Heart left ventricle (tissue), 16 donors: Measurements from ENCODE around the gene DLGAP4. TPM values are rescaled to one million over a fixed set of nuclear protein-coding genes. Genes with fewer than 3 reads are reported as not detected.
"Not testable (repeated sequence)": the region's sequence is repeated elsewhere in the genome, so short reads cannot be mapped to it uniquely, and the experiment has no call there.

Source experiments
- ATAC-seq, 4 donors: fragments of 200-7000 bp; cut with Tn5 transposase; one replicate each; pipeline ENCODE4 v1.9.1; 2020 to 2022; ENCODE audit warnings: moderate library complexity in 4 of 4, mild to moderate bottlenecking in 3 of 4, moderate number of reproducible peaks in 1 of 4
- DNase-seq, 5 donors: peaks; one replicate each; pipeline ENCODE4 v3.0.0-alpha.2; 2020
- H3K27ac ChIP-seq, 12 donors: fragments of 200-600 bp; sonication (generic) in 4 of 12; one replicate each; pipeline versions ENCODE4 v1.5.0 to v1.8.0; 2016 to 2022; ENCODE audit warnings: mild to moderate bottlenecking in 2 of 12
- H3K27me3 ChIP-seq, 9 donors: fragments of 200-600 bp; sonication (generic) in 2 of 9; one replicate each; pipeline versions ENCODE4 v1.5.1 to v1.8.0; 2016 to 2022; ENCODE audit warnings: mild to moderate bottlenecking in 3 of 9
- H3K36me3 ChIP-seq, 9 donors: fragments of 200-600 bp; sonication (generic) in 2 of 9; one replicate each; pipeline versions ENCODE4 v1.5.0 to v1.8.0; 2018 to 2022; ENCODE audit warnings: mild to moderate bottlenecking in 2 of 9
- H3K4me1 ChIP-seq, 12 donors: fragments of 200-600 bp; sonication (generic) in 4 of 12; one replicate each; pipeline versions ENCODE4 v1.5.0 to v1.8.0; 2016 to 2022; ENCODE audit warnings: mild to moderate bottlenecking in 3 of 12
- H3K4me3 ChIP-seq, 12 donors: fragments of 200-600 bp; sonication (generic) in 4 of 12; one replicate each; pipeline versions ENCODE4 v1.5.0 to v1.8.0; 2017 to 2022; ENCODE audit warnings: mild to moderate bottlenecking in 9 of 12, moderate library complexity in 4 of 12
- H3K9me3 ChIP-seq, 12 donors: fragments of 200-600 bp; sonication (generic) in 4 of 12; one replicate each; pipeline versions ENCODE4 v1.5.0 to v1.8.0; 2016 to 2022; ENCODE audit warnings: mild to moderate bottlenecking in 1 of 12
- CTCF ChIP-seq, 12 donors: fragments of 200-600 bp; sonication (generic) in 4 of 12; IDR thresholded peaks; one replicate each; pipeline versions ENCODE4 v1.5.0 to v1.8.0; 2018 to 2022; ENCODE audit warnings: antibody characterized with exemption in 12 of 12, mild to moderate bottlenecking in 5 of 12
- POLR2A ChIP-seq, 2 donors: fragments of 450-650 bp; IDR thresholded peaks; one replicate each; pipeline ENCODE4 v1.6.1; 2017; ENCODE audit warnings: antibody characterized with exemption in 2 of 2, mild to moderate bottlenecking in 2 of 2, moderate library complexity in 2 of 2
- WGBS, 4 donors: extraction: QIAGEN DNeasy Blood & Tissue Kit in 2 of 4; methylation state at CpG; one replicate each; pipeline versions ENCODE4 v1.1.5 to v1.1.7; 2013 to 2018; 5-methylcytosine and 5-hydroxymethylcytosine counted together
- intact Hi-C, 10 donors: fragments of 100-400 bp; cut with DNase I; formaldehyde crosslinking; loops; one replicate each; pipeline versions ENCODE4 v1.11.1 to v1.14.2; 2022
- polyA plus RNA-seq, 2 donors: library from polyadenylated mRNA; stranded (reverse); fragments of 200-250 nt; gene quantifications; one replicate each; pipeline ENCODE4 v1.2.3, GENCODE V29; 2013
- total RNA-seq, 9 donors: library from RNA; depleted of rRNA in 2 of 9; stranded (reverse); fragments of >200 nt in 2 of 9; fragmentation: NEBNext Ultra II Directional in 3 of 9; extraction: Animal tissue kit (Norgen Biotek cat#: 25700) in 3 of 9; gene quantifications; one replicate each; pipeline versions ENCODE4 v1.1.0 to v1.2.4, GENCODE V29; 2016 to 2023
- donor health status: ischemic (EF 13 %, LVEDD 7.1; RV severe dilation, severe dysfunction).
- donor health status: healthy with polysubstance abuse.
- donor health status: DM: no; HTN: yes; CAD: no.
- donor health status: DM: no; HTN: no; CAD: no.
- donor health status: ischemic (EF 25% LVEDD 6.9; RV normal size, moderate dysfunction).
- donor health status: ischemic (EF 25% LVEDD 5.7; RV mildly dilated, moderate dysfunction).
- donor health status: healthy.
- donor health status: DM: yes; HTN: yes; CAD: no.
- donor health status: ischemic (EF 35%, LVEDD 5.7; RV mildly dilated, moderate dysfunction).
- donor health status: nonischemic (EF 11% LVEDD 7.7; RV severe dilation, severe dysfunction).
- donor health status: DM: yes; HTN: yes; CAD: no.
- donor health status: PGD.
- donor health status: ischemic (EF 29% LVEDD 5.4; RV normal size, mild dysfunction).
- donor health status: nonischemic (EF 23%, LVEDD 6.1; RV moderate dilation, normal function).

The DLGAP4 gene
- total and polyA plus RNA-seq, 11 donors: 25.6 to 76.7 (median 55.1) TPM

DNA sequence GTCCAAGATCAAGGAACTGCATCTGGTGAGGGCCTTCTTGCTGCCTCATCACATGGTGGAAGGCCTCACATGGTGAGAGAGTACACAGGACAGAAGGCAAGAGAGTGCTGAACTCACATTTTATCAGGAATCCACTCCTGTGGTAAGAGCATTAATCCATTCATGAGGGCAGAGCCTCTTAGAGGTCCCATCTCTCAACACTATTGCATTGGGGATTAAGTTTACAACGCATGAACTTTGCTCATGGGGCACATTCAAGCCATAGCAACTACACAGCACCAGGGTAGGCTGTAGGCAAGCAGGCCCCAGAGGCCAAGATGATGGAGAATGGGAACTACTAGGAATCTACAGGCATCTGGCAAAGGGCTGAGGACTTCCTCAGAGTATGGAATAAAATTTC is 257.2 kb downstream of the DLGAP4 start:
- Histone ChIP-seq H3K4me1 (no peaks in the 10 kb centered on the region), H3K27me3 (no peaks in the 10 kb centered on the region), H3K27ac (no peak overlapping the region), H3K9me3 (peaks cover 0 to 12% (median 5%) of the 10 kb centered on the region in 12 donors), H3K4me3 (no peak overlapping the region), H3K36me3 (no peaks in the 10 kb centered on the region)
- ATAC-seq: no peak
- intact Hi-C loops: no loop called here
- no peak for DNase-seq
- 90 to 94% (median 92%) methylated on average over 1 of the region's 1 CpG for WGBS, 4 donors
- no peak for TF ChIP-seq CTCF (IDR thresholded peaks at IDR 0.05)
- TF ChIP-seq POLR2A (IDR thresholded peaks at IDR 0.05): no peak

- H3K4me1 ChIP-seq, intact Hi-C loops, H3K27ac ChIP-seq, H3K36me3 ChIP-seq, H3K27me3 ChIP-seq, ATAC-seq, H3K4me3 ChIP-seq, DNase-seq: not testable (repeated sequence)
- H3K9me3 ChIP-seq: peaks cover 0 to 12% (median 5%) of the 10 kb centered on the region in 12 donors
- WGBS, 4 donors: 94 to 95% (median 95%) methylated on average over 13 of the region's 13 CpGs
Measured at GRCh38 chr20:36564078-36564725, 258.1 kb downstream of the DLGAP4 start.

- intact Hi-C loops: not testable (repeated sequence)
- WGBS, 4 donors: 96 to 97% (median 96%) methylated on average over 6 of the region's 6 CpGs
Measured at GRCh38 chr20:36564726-36565121, 258.6 kb downstream of the DLGAP4 start.

DNA sequence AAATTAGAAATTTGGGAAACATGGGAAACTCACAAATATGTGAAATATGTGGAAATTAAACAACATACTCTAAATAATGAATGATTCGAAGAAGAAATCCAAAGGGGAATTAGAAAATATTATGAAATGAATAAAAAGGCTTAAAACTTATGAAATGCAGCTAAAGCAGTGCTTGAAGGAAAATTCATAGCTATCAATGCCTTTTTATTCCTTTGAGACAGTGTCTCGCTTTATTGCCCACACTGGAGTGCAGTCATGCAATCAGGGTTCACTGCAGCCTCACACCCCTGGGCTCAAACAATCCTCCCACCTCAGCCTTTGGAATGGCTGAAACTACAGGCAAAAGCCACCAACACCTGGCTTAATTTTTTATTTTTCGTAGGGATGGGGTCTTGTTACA is 259.4 kb downstream of the DLGAP4 start:
- H3K27me3 ChIP-seq: no peaks in the 10 kb centered on the region
- 92 to 95% (median 94%) methylated on average over 3 of the region's 3 CpGs for WGBS, 4 donors
- H3K4me3 ChIP-seq: no peak overlapping the region
- TF ChIP-seq POLR2A (IDR thresholded peaks at IDR 0.05): no peak
- no peak for TF ChIP-seq CTCF (IDR thresholded peaks at IDR 0.05)
- no peak overlapping the region for H3K27ac ChIP-seq
- no peaks in the 10 kb centered on the region for H3K4me1 ChIP-seq
- no peak for ATAC-seq
- H3K36me3 ChIP-seq: no peaks in the 10 kb centered on the region
- H3K9me3 ChIP-seq: peaks cover 0 to 12% (median 5%) of the 10 kb centered on the region in 12 donors
- no peak for DNase-seq
- intact Hi-C loops: no loop called here

More at GRCh38 chr20:36564726-36565121, 258.6 kb downstream of the DLGAP4 start:
- H3K27me3 ChIP-seq, H3K36me3 ChIP-seq, ATAC-seq, H3K27ac ChIP-seq, DNase-seq, H3K4me3 ChIP-seq, H3K4me1 ChIP-seq: not testable (repeated sequence)
- peaks cover 0 to 12% (median 5%) of the 10 kb centered on the region in 12 donors for H3K9me3 ChIP-seq

- no peak overlapping the region for H3K27ac ChIP-seq
- TF ChIP-seq POLR2A (IDR thresholded peaks at IDR 0.05) (no peak), CTCF (IDR thresholded peaks at IDR 0.05) (no peak)
- intact Hi-C loops: loop anchor here in 1 of 10 donors (5.0 kb wide), 1 partner anchor 37 kb away; the partner anchor contains the start of gene RAB5IF
- WGBS, 4 donors: 70 to 82% (median 79%) methylated on average over 7 of the region's 7 CpGs
- no peak for ATAC-seq
- no peaks in the 10 kb centered on the region for H3K36me3 ChIP-seq
- H3K9me3 ChIP-seq: peaks cover 0 to 11% (median 5%) of the 10 kb centered on the region in 12 donors
- H3K4me3 ChIP-seq: no peak overlapping the region
- peaks cover 0 to 25% (median 11%) of the 10 kb centered on the region in 12 donors for H3K4me1 ChIP-seq
- H3K27me3 ChIP-seq: no peaks in the 10 kb centered on the region
- DNase-seq: no peak
Measured at GRCh38 chr20:36569847-36570429, 263.8 kb downstream of the DLGAP4 start.
